Effector memory CD4-positive, alpha-beta T cell (primary cell): Measurements from ENCODE around the gene SLC32A1.

Experiments used
- DNase-seq, 3 donors: peaks; one replicate each; pipeline ENCODE4 v3.0.0-alpha.2; 2020
- H3K27ac ChIP-seq: 2 replicates; pipeline ENCODE4 v1.7.0; 2013; ENCODE audit warnings: mild to moderate bottlenecking, low read length, moderate library complexity; ENCODE audit not compliant: insufficient read depth, poor library complexity, severe bottlenecking
- H3K27me3 ChIP-seq: replicated peaks from 2 replicates; pipeline ENCODE4 v1.7.0; 2013; ENCODE audit warnings: mild to moderate bottlenecking, low read length; ENCODE audit not compliant: insufficient read depth, control insufficient read depth, poor library complexity, severe bottlenecking
- H3K36me3 ChIP-seq: 2 replicates; pipeline ENCODE4 v1.7.0; 2013; ENCODE audit warnings: mild to moderate bottlenecking, low read length, moderate library complexity; ENCODE audit not compliant: control insufficient read depth, insufficient read depth
- H3K4me1 ChIP-seq: 2 replicates; pipeline ENCODE4 v1.7.0; 2013; ENCODE audit warnings: low read length, mild to moderate bottlenecking; ENCODE audit not compliant: control insufficient read depth, insufficient read depth, poor library complexity, severe bottlenecking
- H3K4me3 ChIP-seq: 2 replicates; pipeline ENCODE4 v1.7.0; 2013; ENCODE audit warnings: low read length, low read depth, mild to moderate bottlenecking; ENCODE audit not compliant: insufficient read depth, poor library complexity, severe bottlenecking
- H3K9me3 ChIP-seq: 2 replicates; pipeline ENCODE4 v1.7.0; 2013; ENCODE audit warnings: mild to moderate bottlenecking, low read length, moderate library complexity; ENCODE audit not compliant: control insufficient read depth

SLC32A1 gene

GRCh38 chr20:38698541-38698940, 25.7 kb upstream of the SLC32A1 start:
- Histone ChIP-seq H3K9me3 (no peaks in the 10 kb centered on the region), H3K27me3 (peaks cover 8% of the 10 kb centered on the region), H3K27ac (no peak overlapping the region), H3K4me3 (no peak overlapping the region), H3K4me1 (no peaks in the 10 kb centered on the region), H3K36me3 (no peaks in the 10 kb centered on the region)
- DNase-seq, result no peak

DNA sequence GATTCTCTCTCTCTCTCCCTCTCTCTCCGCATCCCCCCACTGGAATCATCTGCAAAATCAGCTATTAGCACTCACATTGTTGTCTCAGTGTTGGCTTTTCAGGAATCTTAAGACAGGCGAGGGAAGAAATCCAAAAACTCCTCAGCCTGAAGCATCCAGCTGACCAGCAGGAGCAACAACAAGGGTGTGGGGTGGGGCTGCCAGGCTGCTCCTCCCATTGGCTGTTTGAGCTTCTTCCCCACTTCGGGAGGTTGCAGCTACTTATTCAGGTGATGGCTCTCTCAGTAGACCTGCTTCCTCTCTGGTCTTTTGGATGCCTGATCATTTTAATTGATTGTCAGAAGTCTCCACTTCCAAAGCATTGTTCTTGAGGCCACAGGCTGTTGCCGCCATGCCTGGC, 24.1 kb upstream of the SLC32A1 start:
- Histone ChIP-seq H3K4me3 (no peak overlapping the region), H3K9me3 (no peaks in the 10 kb centered on the region), H3K36me3 (no peaks in the 10 kb centered on the region), H3K27me3 (peaks cover 8% of the 10 kb centered on the region), H3K27ac (no peak overlapping the region), H3K4me1 (no peaks in the 10 kb centered on the region)
- no peak for DNase-seq

DNA sequence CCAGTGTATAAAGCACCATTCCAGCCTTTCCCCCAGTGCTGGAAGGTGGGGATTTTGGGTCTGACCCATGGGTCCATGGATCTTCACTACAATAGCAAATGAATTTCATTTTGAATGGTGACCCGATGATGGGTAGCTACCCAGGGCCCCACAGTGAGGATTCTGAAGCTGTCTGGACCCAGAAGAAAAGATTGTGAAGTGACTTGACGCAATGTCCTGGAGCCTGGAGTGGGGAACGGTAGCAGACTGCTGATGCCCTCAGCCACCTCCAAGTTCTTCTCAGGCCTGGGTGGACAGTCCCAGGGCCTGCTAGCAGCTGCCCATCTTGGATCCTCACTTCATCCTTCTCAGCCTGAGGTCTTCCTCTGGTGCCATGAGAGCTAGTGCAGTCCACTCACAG, 23.4 kb upstream of the SLC32A1 start:
- no peak overlapping the region for H3K4me3 ChIP-seq
- peaks cover 15% of the 10 kb centered on the region for H3K27me3 ChIP-seq
- H3K27ac ChIP-seq, result no peak overlapping the region

DNA sequence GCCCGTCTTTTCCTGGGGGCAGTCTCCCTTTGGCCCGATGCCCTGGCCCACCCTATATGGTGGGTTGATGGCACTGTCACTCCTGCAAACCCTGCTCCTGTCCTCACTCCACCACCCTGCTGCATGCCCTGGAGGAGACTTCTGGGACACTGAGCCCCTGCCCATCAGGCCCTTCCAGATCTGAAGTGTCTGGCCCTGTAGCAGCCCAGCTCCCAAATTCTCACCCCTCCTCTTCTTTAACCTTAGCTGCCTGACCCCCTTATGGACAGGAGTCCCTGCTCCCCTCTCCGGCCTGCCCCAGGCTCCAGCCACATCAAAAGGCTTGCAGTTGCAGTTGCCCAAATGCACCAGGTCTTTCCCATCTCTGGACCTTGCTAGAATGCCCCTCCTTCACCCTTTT, 20.8 kb upstream of the SLC32A1 start:
- no peaks in the 10 kb centered on the region for H3K4me1 ChIP-seq
- H3K4me3 ChIP-seq, result no peak overlapping the region
- H3K27ac ChIP-seq, result no peak overlapping the region
- DNase-seq, result no peak
- H3K36me3 ChIP-seq, result no peaks in the 10 kb centered on the region
- no peaks in the 10 kb centered on the region for H3K9me3 ChIP-seq
- peaks cover 15% of the 10 kb centered on the region for H3K27me3 ChIP-seq

More for the DNA sequence above, 23.4 kb upstream of the SLC32A1 start:
- DNase-seq, result no peak
- H3K4me1 ChIP-seq, result no peaks in the 10 kb centered on the region
- H3K9me3 ChIP-seq, result no peaks in the 10 kb centered on the region
- H3K36me3 ChIP-seq, result no peaks in the 10 kb centered on the region

DNA sequence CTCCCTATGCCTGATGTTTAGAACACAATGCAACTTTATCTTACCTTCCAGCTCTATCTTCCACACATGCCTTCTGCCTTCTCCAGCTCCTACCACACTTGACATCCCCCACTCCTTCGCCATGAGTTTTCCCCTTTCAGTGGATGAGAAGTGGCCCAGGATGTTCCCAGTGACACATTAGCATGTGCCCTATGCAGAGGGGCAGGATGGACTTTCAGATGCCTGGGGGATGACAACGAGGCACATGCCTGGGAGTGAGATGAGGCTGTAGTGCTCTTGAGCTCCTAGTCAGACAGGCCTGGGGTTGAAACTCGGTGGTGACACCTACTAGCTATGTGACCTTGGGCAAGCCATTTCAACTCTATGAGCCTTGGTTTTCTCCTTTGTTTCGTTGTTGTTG, 20.1 kb upstream of the SLC32A1 start:
- Histone ChIP-seq H3K4me3 (no peak overlapping the region), H3K9me3 (no peaks in the 10 kb centered on the region), H3K27me3 (peaks cover 15% of the 10 kb centered on the region), H3K36me3 (no peaks in the 10 kb centered on the region), H3K4me1 (no peaks in the 10 kb centered on the region), H3K27ac (no peak overlapping the region)
- DNase-seq, result no peak

DNA sequence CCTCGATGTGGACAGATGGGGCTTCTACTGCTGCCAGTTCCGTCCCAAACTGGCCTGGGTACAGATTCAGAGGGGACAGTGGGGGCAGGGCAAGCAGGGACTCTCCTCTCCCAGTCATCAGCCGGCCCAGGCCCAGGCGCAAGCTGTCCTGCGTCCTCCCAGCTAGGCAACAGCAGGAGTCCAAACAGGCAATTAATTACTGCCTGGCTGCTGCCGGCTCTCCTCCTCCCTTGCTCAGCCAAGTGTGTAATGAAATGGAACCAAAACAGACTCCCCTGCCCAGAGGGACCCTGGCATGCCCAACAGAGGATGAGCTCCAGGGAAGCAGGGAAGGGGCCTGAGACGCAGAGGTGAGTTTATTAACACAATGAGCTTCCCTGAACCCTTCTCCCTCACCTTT, 17.8 kb upstream of the SLC32A1 start:
- Histone ChIP-seq H3K36me3 (no peaks in the 10 kb centered on the region), H3K27ac (no peak overlapping the region), H3K9me3 (no peaks in the 10 kb centered on the region), H3K4me1 (no peaks in the 10 kb centered on the region), H3K27me3 (peaks cover 15% of the 10 kb centered on the region), H3K4me3 (no peak overlapping the region)
- no peak for DNase-seq

GRCh38 chr20:38714308-38714707, 10.0 kb upstream of the SLC32A1 start:
- peaks cover 4% of the 10 kb centered on the region for H3K27me3 ChIP-seq
- no peak overlapping the region for H3K4me3 ChIP-seq
- no peaks in the 10 kb centered on the region for H3K9me3 ChIP-seq
- H3K4me1 ChIP-seq, result no peaks in the 10 kb centered on the region
- no peak overlapping the region for H3K27ac ChIP-seq
- DNase-seq, result no peak
- no peaks in the 10 kb centered on the region for H3K36me3 ChIP-seq

DNA sequence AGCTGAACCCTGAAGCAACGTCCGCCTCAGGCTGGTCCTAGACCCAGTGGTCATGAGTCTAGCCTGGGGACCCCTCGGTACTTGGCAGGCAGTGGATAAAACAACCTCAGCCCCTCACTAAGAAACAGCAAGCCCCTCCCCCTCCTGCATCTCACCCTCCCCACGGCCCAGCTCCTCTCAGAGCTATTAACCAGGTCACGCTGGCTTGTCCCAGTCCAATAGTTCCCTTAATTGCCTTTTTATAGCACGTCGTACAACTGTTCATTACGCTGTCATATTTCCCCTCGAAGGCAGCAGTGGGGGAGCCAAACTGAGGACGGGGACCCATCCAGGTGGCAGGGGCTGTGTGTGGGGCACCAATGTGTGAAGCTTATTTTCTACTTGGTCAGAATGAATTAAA, 8.6 kb upstream of the SLC32A1 start:
- no peak for DNase-seq

GRCh38 chr20:38722683-38723016, 1.6 kb upstream of the SLC32A1 start:
- Histone ChIP-seq H3K4me1 (peaks cover 32% of the 10 kb centered on the region), H3K27ac (no peak overlapping the region), H3K27me3 (peaks cover 63% of the 10 kb centered on the region)

More for the DNA sequence above, 8.6 kb upstream of the SLC32A1 start:
- no peaks in the 10 kb centered on the region for H3K36me3 ChIP-seq
- H3K4me3 ChIP-seq, result no peak overlapping the region
- no peaks in the 10 kb centered on the region for H3K9me3 ChIP-seq
- no peak overlapping the region for H3K27ac ChIP-seq
- no peaks in the 10 kb centered on the region for H3K4me1 ChIP-seq
- H3K27me3 ChIP-seq, result peaks cover 8% of the 10 kb centered on the region

GRCh38 chr20:38723017-38723847, 1.1 kb upstream of the SLC32A1 start:
- no peak for DNase-seq
- Histone ChIP-seq H3K4me3 (no peak overlapping the region), H3K9me3 (no peaks in the 10 kb centered on the region), H3K4me1 (peaks cover 37% of the 10 kb centered on the region), H3K27me3 (peaks cover 69% of the 10 kb centered on the region), H3K36me3 (no peaks in the 10 kb centered on the region), H3K27ac (no peak overlapping the region)

More at GRCh38 chr20:38722683-38723016, 1.6 kb upstream of the SLC32A1 start:
- Histone ChIP-seq H3K4me3 (no peak overlapping the region), H3K9me3 (no peaks in the 10 kb centered on the region), H3K36me3 (no peaks in the 10 kb centered on the region)
- no peak for DNase-seq
